GM12865 (cell line): Measurements from ENCODE around the gene ACAA1.
"Not testable (repeated sequence)": the region's sequence is repeated elsewhere in the genome, so short reads cannot be mapped to it uniquely, and the experiment has no call there.

Source experiments
- DNase-seq: peaks from one replicate; pipeline ENCODE4 v3.0.0; 2010; ENCODE audit warnings: low read depth
- H3K4me3 ChIP-seq: 2 replicates; pipeline ENCODE4 v1.5.1; 2011; ENCODE audit warnings: mild to moderate bottlenecking, low read depth, low read length, control low read depth
- TF ChIP-seq, protein P1 (sequence below): IDR thresholded peaks from 2 replicates; pipeline ENCODE4 v1.5.1; 2011; ENCODE audit warnings: low read length, control low read depth, low read depth, inconsistent platforms; ENCODE audit not compliant: insufficient read depth; ENCODE audit errors: missing control alignments

The ACAA1 gene

DNA sequence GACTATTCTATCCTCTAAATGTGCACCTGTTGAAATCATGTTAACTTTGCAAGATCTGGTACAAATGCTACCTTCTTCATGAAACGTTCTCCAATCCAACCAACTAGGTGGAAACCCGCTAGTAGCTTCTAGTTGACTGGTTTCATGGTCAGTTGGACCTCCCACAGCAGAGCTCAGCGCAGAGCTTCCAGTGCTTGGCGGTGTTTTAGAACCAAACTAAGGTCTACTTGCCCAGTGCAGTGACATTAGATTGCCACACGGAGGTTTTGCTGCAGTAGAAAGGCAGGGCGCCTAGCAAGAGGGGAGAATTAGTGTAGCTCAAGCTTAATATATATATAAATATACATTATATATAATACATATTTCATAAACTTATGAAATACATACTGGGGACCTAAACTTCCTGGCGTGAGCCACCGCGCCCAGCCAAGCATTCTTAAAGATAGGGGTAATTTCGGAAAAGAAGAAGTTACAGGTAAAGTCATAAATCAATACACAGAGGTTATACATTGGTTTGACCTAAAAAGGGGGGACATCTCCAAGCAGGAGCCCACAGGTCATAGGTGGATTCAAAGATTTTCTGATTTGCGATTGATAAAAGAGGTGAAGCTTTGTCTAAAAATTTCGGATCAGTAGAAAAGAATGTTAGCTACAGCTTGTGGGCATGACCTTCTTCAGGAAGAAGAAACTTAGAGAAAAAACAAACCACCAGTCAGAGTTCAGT, 26.4 kb upstream of the ACAA1 start:
- peak; percentile 35 for DNase-seq
- TF ChIP-seq, protein P1, sequence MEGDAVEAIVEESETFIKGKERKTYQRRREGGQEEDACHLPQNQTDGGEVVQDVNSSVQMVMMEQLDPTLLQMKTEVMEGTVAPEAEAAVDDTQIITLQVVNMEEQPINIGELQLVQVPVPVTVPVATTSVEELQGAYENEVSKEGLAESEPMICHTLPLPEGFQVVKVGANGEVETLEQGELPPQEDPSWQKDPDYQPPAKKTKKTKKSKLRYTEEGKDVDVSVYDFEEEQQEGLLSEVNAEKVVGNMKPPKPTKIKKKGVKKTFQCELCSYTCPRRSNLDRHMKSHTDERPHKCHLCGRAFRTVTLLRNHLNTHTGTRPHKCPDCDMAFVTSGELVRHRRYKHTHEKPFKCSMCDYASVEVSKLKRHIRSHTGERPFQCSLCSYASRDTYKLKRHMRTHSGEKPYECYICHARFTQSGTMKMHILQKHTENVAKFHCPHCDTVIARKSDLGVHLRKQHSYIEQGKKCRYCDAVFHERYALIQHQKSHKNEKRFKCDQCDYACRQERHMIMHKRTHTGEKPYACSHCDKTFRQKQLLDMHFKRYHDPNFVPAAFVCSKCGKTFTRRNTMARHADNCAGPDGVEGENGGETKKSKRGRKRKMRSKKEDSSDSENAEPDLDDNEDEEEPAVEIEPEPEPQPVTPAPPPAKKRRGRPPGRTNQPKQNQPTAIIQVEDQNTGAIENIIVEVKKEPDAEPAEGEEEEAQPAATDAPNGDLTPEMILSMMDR = peak; percentile 6
- H3K4me3 ChIP-seq = no peak overlapping the region

DNA sequence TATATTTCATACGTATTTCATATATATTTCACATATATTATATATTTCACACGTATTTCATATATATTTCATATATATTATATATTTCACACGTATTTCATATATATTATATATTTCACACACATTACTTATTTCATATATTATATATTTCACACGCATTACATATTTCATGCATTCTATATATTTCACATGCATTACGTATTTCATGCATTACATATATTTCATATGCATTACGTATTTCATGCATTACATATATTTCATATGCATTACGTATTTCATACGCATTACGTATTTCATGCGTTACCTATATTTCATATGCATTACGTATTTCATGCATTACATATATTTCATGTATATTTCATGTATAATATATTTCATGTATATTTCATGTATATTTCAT, 23.8 kb upstream of the ACAA1 start:
- not testable (repeated sequence) for DNase-seq, H3K4me3 ChIP-seq

DNA sequence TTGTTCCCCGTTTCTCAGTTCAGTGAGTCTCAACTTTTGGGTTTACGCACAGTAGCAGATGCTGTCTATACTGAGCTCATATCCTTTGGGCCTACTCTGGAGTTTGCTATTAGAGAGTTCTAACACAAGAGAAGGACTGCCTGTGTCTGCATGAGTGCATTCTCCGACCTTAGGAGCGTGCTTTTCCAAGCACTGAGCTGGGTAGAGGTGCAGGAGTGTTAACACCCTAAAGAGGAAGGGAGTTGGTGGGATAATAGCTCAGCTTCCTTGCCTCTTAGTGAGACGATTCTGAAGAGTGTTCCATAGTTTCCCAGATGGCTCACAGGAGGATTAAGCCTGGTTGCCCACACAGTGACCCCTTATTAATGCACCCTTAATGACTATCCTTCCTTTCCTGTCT, 21.5 kb upstream of the ACAA1 start:
- no peak overlapping the region for H3K4me3 ChIP-seq
- TF ChIP-seq, protein P1 = no peak
- DNase-seq = no peak

DNA sequence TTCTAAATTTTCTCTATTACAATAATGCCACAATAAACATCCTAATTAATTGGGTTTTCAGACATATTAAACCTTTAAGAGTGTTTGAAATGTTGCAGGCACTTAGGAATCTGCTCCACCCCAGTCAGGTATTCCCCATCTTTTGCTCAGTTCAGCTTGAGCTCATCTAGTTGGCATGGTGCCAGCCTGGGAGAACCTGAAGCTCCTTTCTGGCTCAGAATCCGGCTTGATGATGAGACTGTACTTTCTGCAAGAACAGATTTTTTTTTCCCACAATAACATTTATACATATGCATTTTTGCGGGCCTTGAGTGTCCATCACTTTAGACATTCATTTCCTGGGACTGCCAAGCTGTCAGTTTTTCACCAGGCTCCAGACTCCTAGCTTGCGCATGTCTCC, 20.7 kb upstream of the ACAA1 start:
- no peak for DNase-seq
- TF ChIP-seq, protein P1 = no peak
- H3K4me3 ChIP-seq = no peak overlapping the region

DNA sequence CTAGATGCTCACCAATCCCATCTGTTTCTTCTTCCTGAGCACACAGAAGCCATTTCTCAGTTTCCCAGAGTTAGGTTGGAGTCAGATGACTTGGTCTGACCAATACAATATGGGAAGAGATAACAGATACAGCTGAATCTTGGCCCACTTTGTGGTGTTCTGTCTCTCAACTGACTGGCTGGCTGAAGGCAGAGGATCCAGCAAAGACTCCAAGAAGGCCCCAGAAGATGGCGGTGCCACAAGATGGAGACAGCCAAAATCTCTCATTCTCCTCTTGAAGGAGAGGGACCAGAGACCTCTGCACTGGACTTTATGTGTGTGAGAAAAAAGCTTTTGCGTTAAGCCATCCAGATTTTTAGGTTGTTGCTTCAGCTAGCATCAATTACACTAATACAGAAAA, 20.2 kb upstream of the ACAA1 start:
- H3K4me3 ChIP-seq = no peak overlapping the region
- TF ChIP-seq, protein P1 = no peak
- DNase-seq = no peak

DNA sequence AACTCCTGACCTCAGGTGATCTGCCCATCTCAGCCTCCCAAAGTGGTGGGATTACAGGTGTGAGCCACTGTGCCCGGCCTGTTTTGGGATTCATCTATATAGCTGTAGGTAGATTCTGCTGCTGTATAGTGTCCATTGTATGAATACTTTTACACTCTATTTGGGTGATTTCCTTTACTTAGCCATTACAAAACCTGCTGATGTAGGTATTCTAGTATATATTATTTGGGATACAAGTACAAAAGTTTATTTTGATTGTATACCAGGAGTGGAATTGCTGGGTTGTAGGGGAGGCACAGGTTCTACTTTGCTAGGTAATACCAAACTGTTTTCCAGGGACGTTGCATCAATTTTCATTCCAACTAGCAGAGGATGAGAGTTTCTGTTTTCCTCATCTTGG, 18.9 kb upstream of the ACAA1 start:
- H3K4me3 ChIP-seq = no peak overlapping the region
- DNase-seq = no peak
- TF ChIP-seq, protein P1 = no peak

DNA sequence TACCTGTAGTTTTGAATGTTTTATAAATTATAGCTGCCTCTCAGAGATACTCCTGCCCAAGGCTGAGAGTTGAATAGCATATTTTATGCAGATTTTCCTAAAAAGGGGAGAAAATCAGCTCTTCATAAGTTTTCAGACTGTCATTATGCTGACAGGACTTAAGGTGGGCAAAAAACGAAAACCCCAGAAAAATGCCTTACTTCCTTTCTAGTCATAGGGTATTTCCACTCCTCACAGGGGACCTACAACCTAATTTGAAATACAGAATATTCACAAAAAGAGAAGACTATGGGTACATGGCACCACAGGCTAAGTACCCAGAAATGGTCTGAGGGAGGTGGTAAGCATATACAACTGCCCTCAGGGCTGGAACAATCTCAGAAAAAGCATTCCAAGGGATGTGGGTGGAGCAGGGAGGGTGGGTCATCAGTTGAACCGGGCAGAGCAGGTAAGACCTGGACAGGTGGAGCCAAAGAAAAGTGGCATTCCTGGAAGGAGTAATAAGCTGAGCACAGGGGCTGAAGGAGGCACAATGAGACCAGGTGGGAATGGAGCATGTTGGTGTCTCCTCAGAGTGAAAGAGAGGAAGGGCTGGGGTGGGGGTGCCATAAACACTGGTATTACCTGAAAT, 17.8 kb upstream of the ACAA1 start:
- H3K4me3 ChIP-seq = no peak overlapping the region
- TF ChIP-seq, protein P1 = no peak
- peak; percentile 32 for DNase-seq
